HS-27A (cell line): ENCODE data around the gene SEC22B.
"Not testable (repeated sequence)": the region's sequence is repeated elsewhere in the genome, so short reads cannot be mapped to it uniquely, and the experiment has no call there.

Experiments used
- DNase-seq: peaks from one replicate; pipeline ENCODE4 v3.0.0-alpha.2; 2012; ENCODE audit warnings: low read depth, missing footprints

Gene SEC22B

GRCh38 chr1:120113134-120113533 lies 63.2 kb downstream of the SEC22B start:
- not testable (repeated sequence) for DNase-seq

GRCh38 chr1:120112212-120112611 lies 64.1 kb downstream of the SEC22B start:
- not testable (repeated sequence) for DNase-seq

GRCh38 chr1:120111771-120112170 lies 64.5 kb downstream of the SEC22B start:
- not testable (repeated sequence) for DNase-seq

- DNase-seq: not testable (repeated sequence)
These were observed 65.3 kb downstream of the SEC22B start for GRCh38 chr1:120111008-120111407.

- DNase-seq: not testable (repeated sequence)
These were observed 66.7 kb downstream of the SEC22B start for GRCh38 chr1:120109656-120110055.

GRCh38 chr1:120109180-120109579 lies 67.1 kb downstream of the SEC22B start:
- DNase-seq: not testable (repeated sequence)

GRCh38 chr1:120105288-120105687 lies 71.0 kb downstream of the SEC22B start:
- DNase-seq: not testable (repeated sequence)

GRCh38 chr1:120103768-120104167 lies 72.6 kb downstream of the SEC22B start:
- not testable (repeated sequence) for DNase-seq

- DNase-seq: not testable (repeated sequence)
These were observed 74.7 kb downstream of the SEC22B start for GRCh38 chr1:120101593-120101992.
